Endothelial cell (in vitro differentiated cells): ENCODE measurements around the gene ANO6. TPM values are rescaled to one million over a fixed set of nuclear protein-coding genes. Genes with fewer than 3 reads are reported as not detected.

Source experiments
- DNase-seq: peaks from one replicate; pipeline ENCODE4 v3.0.0; 2021; ENCODE audit warnings: low spot score
- H3K27ac Mint-ChIP-seq: one replicate; pipeline ENCODE4 v1.8.0; 2021; ENCODE audit warnings: mixed read lengths, inconsistent platforms; ENCODE audit not compliant: unreplicated experiment
- H3K27me3 Mint-ChIP-seq: one replicate; pipeline ENCODE4 v1.8.0; 2021; ENCODE audit warnings: mild to moderate bottlenecking, moderate library complexity, mixed read lengths, inconsistent platforms; ENCODE audit not compliant: unreplicated experiment
- H3K36me3 Mint-ChIP-seq: one replicate; pipeline ENCODE4 v1.8.0; 2021; ENCODE audit warnings: mild to moderate bottlenecking, low read depth, mixed read lengths, inconsistent platforms; ENCODE audit not compliant: unreplicated experiment
- H3K4me1 Mint-ChIP-seq: one replicate; pipeline ENCODE4 v1.8.0; 2021; ENCODE audit warnings: mild to moderate bottlenecking, mixed read lengths, inconsistent platforms; ENCODE audit not compliant: unreplicated experiment
- H3K4me3 Mint-ChIP-seq: one replicate; pipeline ENCODE4 v1.8.0; 2021; ENCODE audit warnings: mild to moderate bottlenecking, mixed read lengths, inconsistent platforms; ENCODE audit not compliant: unreplicated experiment
- H3K9me3 Mint-ChIP-seq: one replicate; pipeline ENCODE4 v1.8.0; 2021; ENCODE audit warnings: mixed read lengths, inconsistent platforms; ENCODE audit not compliant: unreplicated experiment
- CTCF ChIP-seq: fragments of 200-600 bp; sonication (generic); IDR thresholded peaks from one replicate; pipeline ENCODE4 v1.5.0; 2021; ENCODE audit warnings: antibody characterized with exemption; ENCODE audit not compliant: unreplicated experiment
- total RNA-seq: library from RNA; stranded (reverse); fragmentation: NEBNext Ultra II Directional; extraction: Animal tissue kit (Norgen Biotek cat#: 25700); gene quantifications from one replicate; pipeline ENCODE4 v1.2.1, GENCODE V29; 2021; ENCODE audit not compliant: unreplicated experiment

ANO6 gene
- total RNA-seq, 1 donor from 2014 or later, result 50.8 TPM

DNA sequence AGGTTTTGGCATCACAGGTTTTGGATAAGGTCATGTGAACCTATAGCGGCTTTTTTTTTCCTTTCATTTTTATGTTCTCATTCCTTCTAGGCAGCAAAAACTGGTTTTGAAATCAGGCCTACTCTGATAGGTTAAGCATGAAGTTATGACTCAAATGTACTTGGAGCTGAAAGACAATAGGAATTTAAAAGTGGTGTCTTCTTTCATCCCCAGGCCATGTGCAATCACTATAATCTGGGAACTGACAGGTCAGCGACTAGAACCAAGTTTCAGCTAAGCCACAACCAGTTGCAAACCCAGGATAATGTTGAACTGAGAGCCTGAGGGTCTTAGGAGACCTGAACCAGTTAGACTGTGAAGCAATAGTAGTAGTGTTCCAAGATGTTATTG is 74.3 kb downstream of the ANO6 start:
- no peaks in the 10 kb centered on the region for H3K4me1 Mint-ChIP-seq
- no peaks in the 10 kb centered on the region for H3K27me3 Mint-ChIP-seq
- no peaks in the 10 kb centered on the region for H3K36me3 Mint-ChIP-seq
- TF ChIP-seq CTCF, result no peak
- H3K4me3 Mint-ChIP-seq, result no peak overlapping the region
- no peaks in the 10 kb centered on the region for H3K9me3 Mint-ChIP-seq
- no peak for DNase-seq
- H3K27ac Mint-ChIP-seq, result no peak overlapping the region

- DNase-seq, result no peak
- no peaks in the 10 kb centered on the region for H3K27me3 Mint-ChIP-seq
- H3K27ac Mint-ChIP-seq, result no peak overlapping the region
- no peak overlapping the region for H3K4me3 Mint-ChIP-seq
- TF ChIP-seq CTCF, result no peak
- no peaks in the 10 kb centered on the region for H3K36me3 Mint-ChIP-seq
- no peaks in the 10 kb centered on the region for H3K9me3 Mint-ChIP-seq
- no peaks in the 10 kb centered on the region for H3K4me1 Mint-ChIP-seq
Observed at GRCh38 chr12:45291518-45291917, 75.6 kb downstream of the ANO6 start.

DNA sequence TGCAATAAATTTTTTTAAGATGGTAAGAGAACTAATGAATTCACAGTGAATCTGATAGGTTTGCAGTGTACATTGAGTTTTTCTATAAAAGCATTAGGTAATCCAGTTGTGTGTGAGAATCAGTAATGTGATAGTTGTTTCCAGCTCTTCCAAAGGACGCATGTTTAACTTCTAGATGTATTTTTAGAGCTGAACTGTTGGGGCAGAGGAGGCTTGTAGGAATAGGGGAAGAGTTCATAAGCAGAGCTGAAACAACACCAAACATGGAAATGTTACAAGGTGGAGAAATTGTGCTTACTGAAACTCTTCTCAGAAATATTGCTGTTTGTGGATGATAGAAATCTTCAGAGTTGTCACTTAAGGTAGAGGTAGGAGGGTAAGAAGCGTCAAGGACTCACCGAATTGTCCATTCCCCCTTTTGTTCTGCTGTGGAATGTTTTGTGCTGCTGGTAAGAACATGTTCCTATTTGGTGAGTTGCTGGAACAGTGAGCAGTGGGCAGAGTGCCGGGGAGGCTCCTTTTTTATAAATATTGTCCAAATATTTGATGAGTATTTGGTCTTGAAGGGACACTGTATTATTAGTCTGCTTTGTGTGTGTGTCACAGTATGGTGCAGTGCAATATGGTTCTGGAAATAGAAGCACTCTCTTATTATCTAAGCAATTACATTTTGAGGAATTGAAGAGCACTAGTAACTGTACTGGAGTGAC is 76.7 kb downstream of the ANO6 start:
- TF ChIP-seq CTCF, result no peak
- no peaks in the 10 kb centered on the region for H3K9me3 Mint-ChIP-seq
- no peaks in the 10 kb centered on the region for H3K27me3 Mint-ChIP-seq
- no peaks in the 10 kb centered on the region for H3K4me1 Mint-ChIP-seq
- H3K27ac Mint-ChIP-seq, result no peak overlapping the region
- no peak overlapping the region for H3K4me3 Mint-ChIP-seq
- no peaks in the 10 kb centered on the region for H3K36me3 Mint-ChIP-seq
- DNase-seq, result no peak

GRCh38 chr12:45294906-45295305 is 79.0 kb downstream of the ANO6 start:
- no peaks in the 10 kb centered on the region for H3K36me3 Mint-ChIP-seq
- H3K27ac Mint-ChIP-seq, result no peak overlapping the region
- no peaks in the 10 kb centered on the region for H3K9me3 Mint-ChIP-seq
- H3K4me3 Mint-ChIP-seq, result no peak overlapping the region
- no peak for TF ChIP-seq CTCF
- H3K27me3 Mint-ChIP-seq, result no peaks in the 10 kb centered on the region
- no peak for DNase-seq
- H3K4me1 Mint-ChIP-seq, result no peaks in the 10 kb centered on the region

DNA sequence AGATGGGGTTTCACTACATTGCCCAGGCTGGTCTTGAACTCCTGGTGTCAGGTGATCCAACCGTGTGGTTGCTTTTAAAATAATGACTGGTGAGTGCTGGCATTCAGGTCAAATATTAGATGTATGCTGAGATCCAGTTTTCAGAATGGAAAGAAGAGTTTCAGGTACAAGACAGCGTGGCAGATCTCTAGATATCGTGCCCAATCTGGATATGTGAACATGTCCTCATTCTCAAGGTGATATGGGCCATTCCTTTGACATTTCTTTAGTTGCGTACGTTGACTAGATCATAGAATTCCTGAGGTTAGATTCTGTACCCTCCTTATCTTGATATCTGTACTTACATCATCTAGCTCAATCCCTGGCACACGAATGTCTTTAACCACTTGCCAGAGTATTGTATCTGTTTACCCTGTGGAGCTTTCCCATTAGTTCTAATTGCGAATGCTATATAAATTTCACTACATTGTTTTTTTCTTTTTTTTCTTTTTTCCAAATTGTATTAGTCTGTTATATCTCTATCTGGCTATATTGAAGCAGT is 80.2 kb downstream of the ANO6 start:
- TF ChIP-seq CTCF, result no peak
- H3K4me3 Mint-ChIP-seq, result no peak overlapping the region
- DNase-seq, result no peak

More for the DNA sequence above, 80.2 kb downstream of the ANO6 start:
- Mint-ChIP-seq H3K9me3 (no peaks in the 10 kb centered on the region), H3K4me1 (no peaks in the 10 kb centered on the region), H3K27me3 (no peaks in the 10 kb centered on the region), H3K27ac (no peak overlapping the region), H3K36me3 (no peaks in the 10 kb centered on the region)
